Endothelial cell of umbilical vein (primary cell): ENCODE data around the gene ZNF202. TPM values are rescaled to one million over a fixed set of nuclear protein-coding genes. Genes with fewer than 3 reads are reported as not detected.

Experiments
- BruUV-seq: library from RNA; stranded (reverse); fragments of 400-500 nt; replicated peaks from 2 replicates; lab custom pipeline; 2021; lab: Mats Ljungman, UMichigan
- CTCF ChIA-PET: fragments of 300-600, 350-600 bp; sonication (Branson Sonifier 250); formaldehyde crosslinking; loops from one replicate; lab custom pipeline; 2021; ENCODE audit warnings: antibody characterized with exemption, inconsistent platforms; lab: Charles Lee
- POLR2A ChIA-PET: fragments of 300-600, 350-600 bp; sonication (Branson Sonifier 250); formaldehyde crosslinking; loops from one replicate; lab custom pipeline; 2021; ENCODE audit warnings: antibody characterized with exemption, inconsistent platforms; lab: Charles Lee
- DNase-seq: peaks from one replicate; pipeline ENCODE4 v3.0.0-alpha.2; 2011; ENCODE audit warnings: low read depth, low spot score
- FAIRE-seq: peaks from 2 replicates; lab custom pipeline; 2011; peaks lifted over from hg19 to GRCh38; lab: Jason Lieb, UNC
- H2AFZ ChIP-seq: 2 replicates; pipeline ENCODE4 v1.6.0; 2012; ENCODE audit warnings: low read depth, low read length, control low read depth, inconsistent platforms
- H3K27ac ChIP-seq: 2 replicates; pipeline ENCODE4 v1.5.1; 2011; ENCODE audit warnings: low read depth, mild to moderate bottlenecking, control low read depth, low read length, moderate library complexity; ENCODE audit not compliant: insufficient read depth
- H3K27me3 ChIP-seq, 2 experiments: 2 replicates each; pipeline versions ENCODE4 v1.6.0 to v1.6.1; 2011; ENCODE audit warnings: low read length in 2 of 2, mixed read lengths in 1 of 2; ENCODE audit not compliant: control insufficient read depth in 2 of 2, insufficient read depth in 2 of 2
- H3K36me3 ChIP-seq, 2 experiments: 2 replicates in 1 of 2; 3 replicates in 1 of 2; pipeline ENCODE4 v1.5.1; 2011; ENCODE audit warnings: low read length in 2 of 2, mild to moderate bottlenecking in 1 of 2, moderate library complexity in 1 of 2; ENCODE audit not compliant: control insufficient read depth in 2 of 2, insufficient read depth in 2 of 2; ENCODE audit errors: extremely low read depth in 1 of 2
- H3K4me1 ChIP-seq: 3 replicates; pipeline ENCODE4 v1.5.1; 2011; ENCODE audit warnings: mild to moderate bottlenecking, low read length; ENCODE audit not compliant: control insufficient read depth, insufficient read depth; ENCODE audit errors: extremely low read depth
- H3K4me2 ChIP-seq: 2 replicates; pipeline ENCODE4 v1.6.1; 2011; ENCODE audit warnings: low read length, control low read depth, mixed read lengths; ENCODE audit not compliant: insufficient read depth
- H3K4me3 ChIP-seq, 3 experiments: fragments of 200-600 bp in 1 of 3; sonication (generic), shearing (Covaris generic) in 1 of 3; replicated peaks in 1 of 3; 2 replicates each; pipeline ENCODE4 v1.5.1; 2011 to 2016; ENCODE audit warnings: control low read depth in 3 of 3, low read length in 3 of 3, mild to moderate bottlenecking in 2 of 3, inconsistent platforms in 1 of 3, low read depth in 1 of 3, moderate library complexity in 1 of 3; ENCODE audit not compliant: insufficient read depth in 1 of 3
- H3K79me2 ChIP-seq: 2 replicates; pipeline ENCODE4 v1.6.0; 2012; ENCODE audit warnings: low read length, inconsistent platforms; ENCODE audit not compliant: control insufficient read depth, insufficient read depth
- H3K9ac ChIP-seq: replicated peaks from 2 replicates; pipeline ENCODE3; 2011; ENCODE audit warnings: low read length, control low read depth; ENCODE audit not compliant: insufficient read depth; ENCODE audit errors: extremely low read depth
- H3K9me1 ChIP-seq: replicated peaks from 3 replicates; pipeline ENCODE4 v1.6.0; 2011; ENCODE audit warnings: mild to moderate bottlenecking, low read length; ENCODE audit not compliant: control insufficient read depth, insufficient read depth; ENCODE audit errors: extremely low read depth
- H3K9me3 ChIP-seq: replicated peaks from 2 replicates; pipeline ENCODE4 v1.5.1; 2012; ENCODE audit warnings: low read length, inconsistent platforms; ENCODE audit not compliant: control insufficient read depth, insufficient read depth
- H4K20me1 ChIP-seq: replicated peaks from 2 replicates; pipeline ENCODE3; 2011; ENCODE audit warnings: mild to moderate bottlenecking, low read length; ENCODE audit not compliant: control insufficient read depth, insufficient read depth; ENCODE audit errors: extremely low read depth
- CTCF ChIP-seq, 2 donors: IDR thresholded peaks; 1 replicate in 1 of 2; 2 replicates in 1 of 2; pipeline ENCODE4 v1.5.1; 2011; ENCODE audit warnings: low read length in 2 of 2, mild to moderate bottlenecking in 2 of 2, moderate library complexity in 2 of 2, control low read depth in 1 of 2, inconsistent platforms in 1 of 2, low read depth in 1 of 2; ENCODE audit not compliant: insufficient read depth in 1 of 2; ENCODE audit errors: extremely low read depth in 1 of 2
- EZH2 ChIP-seq: IDR thresholded peaks from 2 replicates; pipeline ENCODE4 v1.6.1; 2012; ENCODE audit warnings: borderline replicate concordance, low read depth, mild to moderate bottlenecking, moderate library complexity, low read length, inconsistent platforms; ENCODE audit not compliant: severe bottlenecking
- FOS ChIP-seq: IDR thresholded peaks from 2 replicates; pipeline ENCODE4 v1.6.1; 2011; ENCODE audit warnings: mild to moderate bottlenecking, low read length, moderate library complexity, borderline replicate concordance; ENCODE audit not compliant: insufficient read depth
- GATA2 ChIP-seq: IDR thresholded peaks from 2 replicates; pipeline ENCODE4 v1.7.0; 2011; ENCODE audit warnings: low read depth, mild to moderate bottlenecking, moderate library complexity, mixed read lengths, low read length; ENCODE audit not compliant: insufficient read length, insufficient read depth
- JUN ChIP-seq: IDR thresholded peaks from 2 replicates; pipeline ENCODE4 v1.6.1; 2011; ENCODE audit warnings: borderline replicate concordance, low read depth; ENCODE audit not compliant: insufficient read length, insufficient read depth
- MAX ChIP-seq: IDR thresholded peaks from 2 replicates; pipeline ENCODE4 v1.6.1; 2011; ENCODE audit not compliant: insufficient read depth, insufficient read length
- MYC ChIP-seq: IDR thresholded peaks from one replicate; pipeline ENCODE4 v1.6.1; 2011; ENCODE audit warnings: mild to moderate bottlenecking, low read depth, low read length
- POLR2A ChIP-seq: IDR thresholded peaks from 2 replicates; pipeline ENCODE4 v1.6.1; 2012; ENCODE audit warnings: low read depth, mild to moderate bottlenecking, control low read depth, low read length
- POLR2AphosphoS5 ChIP-seq: IDR thresholded peaks from 2 replicates; pipeline ENCODE4 v1.6.1; 2012; ENCODE audit warnings: low read depth, mild to moderate bottlenecking, control low read depth, low read length, moderate library complexity; ENCODE audit not compliant: insufficient read depth
- dilution Hi-C: fragments of 300-500 bp; cut with MboI; formaldehyde crosslinking; loops from one replicate; pipeline ENCODE4 v1.15.0; 2019; ENCODE audit warnings: low sequenced_read_pairs; ENCODE audit not compliant: extremely low pct_ligation_motif_present
- intact Hi-C: fragments of 100-400 bp; cut with micrococcal nuclease; formaldehyde crosslinking; loops from one replicate; pipeline ENCODE4 v1.10.0; 2022
- polyA plus RNA-seq, 4 experiments: library from polyadenylated mRNA; depleted of rRNA in 3 of 4; stranded (reverse) in 3 of 4; unstranded in 1 of 4; fragments of >200 nt; gene quantifications; 2 replicates each; pipeline versions ENCODE4 v1.2.1 to v1.2.3, GENCODE V29; 2011 to 2012; ENCODE audit warnings: missing spikeins in 1 of 4
- total RNA-seq: library from RNA; stranded (reverse); gene quantifications from 2 replicates; pipeline ENCODE4 v1.2.3, GENCODE V29; 2021

ZNF202 gene
- total and polyA plus RNA-seq, 2 donors (not counting 3 experiments of a cell fraction or from before 2014, with no cell fraction given) = 6.5 to 12.3 TPM

GRCh38 chr11:123775289-123775688, 33.8 kb upstream of the ZNF202 start:
- Histone ChIP-seq H3K27me3 (no peaks in the 10 kb centered on the region), H3K9me3 (no peaks in the 10 kb centered on the region), H4K20me1 (no peaks in the 10 kb centered on the region), H3K9ac (no peak overlapping the region), H3K9me1 (no peaks in the 10 kb centered on the region), H3K27ac (no peak overlapping the region), H3K79me2 (no peaks in the 10 kb centered on the region), H3K4me1 (no peaks in the 10 kb centered on the region), H3K4me3 (no peak overlapping the region), H3K36me3 (no peaks in the 10 kb centered on the region), H2AFZ (no peak overlapping the region), H3K4me2 (no peak overlapping the region)
- intact Hi-C loops (no loop called here), dilution Hi-C loops (no loop called here)
- DNase-seq (no peak), FAIRE-seq (no peak)
- no TSS peak for BruUV-seq
- ChIA-PET POLR2A (no interaction called here), CTCF (interaction anchor here (0.7 to 1.5 kb wide), 4 partner anchors 9 to 294 kb away, joined by 3 read pairs; no protein-coding TSS in a partner anchor)
- TF ChIP-seq POLR2AphosphoS5 = no peak
- no peak for TF ChIP-seq POLR2A

- H3K79me2 ChIP-seq = no peaks in the 10 kb centered on the region
- FAIRE-seq = no peak
- no peak overlapping the region for H3K4me2 ChIP-seq
- DNase-seq = no peak
- ChIA-PET POLR2A (no interaction called here), CTCF (no interaction called here)
- no peak overlapping the region for H2AFZ ChIP-seq
- no TSS peak for BruUV-seq
- no peaks in the 10 kb centered on the region for H3K9me3 ChIP-seq
- no peak for TF ChIP-seq JUN
- no peak for TF ChIP-seq FOS
- no peak for TF ChIP-seq EZH2
- no peak for TF ChIP-seq POLR2A
- no peak for TF ChIP-seq POLR2AphosphoS5
- TF ChIP-seq MYC = no peak
- no peak for TF ChIP-seq MAX
- no peak for TF ChIP-seq CTCF (IDR thresholded peaks at IDR 0.05; ENCODE audit: extremely low read depth in 1 of 2, insufficient read depth in 1 of 2, low read depth in 1 of 2, low read length in 2 of 2)
- TF ChIP-seq GATA2 = no peak
- H3K27me3 ChIP-seq = no peaks in the 10 kb centered on the region
- no peak overlapping the region for H3K4me3 ChIP-seq
- no peak overlapping the region for H3K9ac ChIP-seq
- H3K36me3 ChIP-seq = no peaks in the 10 kb centered on the region
- dilution Hi-C loops (no loop called here), intact Hi-C loops (no loop called here)
- H3K27ac ChIP-seq = no peak overlapping the region
- H3K9me1 ChIP-seq = no peaks in the 10 kb centered on the region
- H3K4me1 ChIP-seq = no peaks in the 10 kb centered on the region
- H4K20me1 ChIP-seq = no peaks in the 10 kb centered on the region
Measured at GRCh38 chr11:123773959-123774358, 32.5 kb upstream of the ZNF202 start.
